Nephron (organoid): ENCODE measurements around the gene MSANTD1.

Experiments
- H3K27ac Mint-ChIP-seq, 3 experiments: 2 replicates each; pipeline ENCODE4 v1.8.0; 2020; ENCODE audit warnings: mixed read lengths in 3 of 3, mild to moderate bottlenecking in 2 of 3, moderate library complexity in 1 of 3
- H3K27me3 Mint-ChIP-seq: 2 replicates; pipeline ENCODE4 v1.8.0; 2021; ENCODE audit warnings: low read depth, mild to moderate bottlenecking, moderate library complexity, mixed read lengths
- H3K36me3 Mint-ChIP-seq: 2 replicates; pipeline ENCODE4 v1.8.0; 2020; ENCODE audit warnings: low read depth, mixed read lengths
- H3K4me1 Mint-ChIP-seq: 2 replicates; pipeline ENCODE4 v1.8.0; 2020; ENCODE audit warnings: mixed read lengths
- H3K4me3 Mint-ChIP-seq, 3 experiments: 2 replicates each; pipeline ENCODE4 v1.8.0; 2020; ENCODE audit warnings: mild to moderate bottlenecking in 3 of 3, mixed read lengths in 3 of 3, moderate library complexity in 2 of 3
- H3K9me3 Mint-ChIP-seq: 2 replicates; pipeline ENCODE4 v1.8.0; 2020; ENCODE audit warnings: mixed read lengths
- TF ChIP-seq, protein P1 (sequence below), 3 experiments: fragments of 200-600 bp; sonication (generic); IDR thresholded peaks; one replicate each; pipeline ENCODE4 v1.5.0; 2021; ENCODE audit warnings: antibody characterized with exemption in 3 of 3; ENCODE audit not compliant: unreplicated experiment in 3 of 3

Gene MSANTD1

DNA sequence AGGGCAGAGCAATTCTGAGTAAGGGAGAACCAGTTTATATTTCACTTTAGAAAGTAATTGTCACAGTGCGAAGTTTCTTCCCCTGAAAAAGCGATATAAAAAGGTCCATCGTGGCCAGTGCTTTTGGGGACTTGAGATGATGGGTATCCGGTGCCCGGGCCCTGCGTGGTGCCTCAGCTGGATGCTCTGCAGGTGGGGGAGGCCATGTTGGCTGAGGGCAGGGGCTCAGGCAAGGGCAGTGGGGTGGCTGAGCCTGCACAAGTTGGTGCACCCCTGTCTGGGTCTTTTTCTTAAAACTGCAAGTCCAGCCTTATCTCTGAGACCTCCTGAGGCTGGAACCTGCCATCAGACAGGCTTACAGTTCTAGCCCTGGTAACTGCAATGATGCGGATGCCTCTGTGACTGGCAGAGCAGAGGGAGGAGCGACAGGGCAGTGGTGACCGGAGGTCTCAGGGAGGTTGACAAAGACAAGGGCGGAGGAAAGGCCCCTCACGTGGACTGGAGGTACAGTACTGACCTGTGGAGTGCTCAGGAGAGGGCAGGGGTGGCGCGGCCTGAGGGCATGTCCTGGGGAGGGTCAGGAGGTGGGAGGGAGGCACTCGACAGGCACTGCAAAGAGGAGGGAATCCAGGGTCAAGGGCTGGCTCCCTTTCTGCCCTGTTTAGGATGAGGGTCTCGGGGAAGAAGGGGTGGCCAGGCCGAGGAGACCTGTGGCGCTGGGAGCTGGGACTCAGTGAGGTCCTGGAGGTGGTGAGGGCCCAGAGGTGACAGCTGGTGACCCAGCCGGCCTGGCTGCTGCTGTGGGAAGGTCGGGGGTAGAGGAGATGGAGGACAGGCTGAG lies 45.7 kb downstream of the MSANTD1 start:
- H3K27ac Mint-ChIP-seq, result peak overlapping the region; percentile 25 to 90 (median 89)
- H3K27me3 Mint-ChIP-seq, result no peaks in the 10 kb centered on the region
- peaks cover 19% of the 10 kb centered on the region for H3K9me3 Mint-ChIP-seq
- TF ChIP-seq, protein P1, sequence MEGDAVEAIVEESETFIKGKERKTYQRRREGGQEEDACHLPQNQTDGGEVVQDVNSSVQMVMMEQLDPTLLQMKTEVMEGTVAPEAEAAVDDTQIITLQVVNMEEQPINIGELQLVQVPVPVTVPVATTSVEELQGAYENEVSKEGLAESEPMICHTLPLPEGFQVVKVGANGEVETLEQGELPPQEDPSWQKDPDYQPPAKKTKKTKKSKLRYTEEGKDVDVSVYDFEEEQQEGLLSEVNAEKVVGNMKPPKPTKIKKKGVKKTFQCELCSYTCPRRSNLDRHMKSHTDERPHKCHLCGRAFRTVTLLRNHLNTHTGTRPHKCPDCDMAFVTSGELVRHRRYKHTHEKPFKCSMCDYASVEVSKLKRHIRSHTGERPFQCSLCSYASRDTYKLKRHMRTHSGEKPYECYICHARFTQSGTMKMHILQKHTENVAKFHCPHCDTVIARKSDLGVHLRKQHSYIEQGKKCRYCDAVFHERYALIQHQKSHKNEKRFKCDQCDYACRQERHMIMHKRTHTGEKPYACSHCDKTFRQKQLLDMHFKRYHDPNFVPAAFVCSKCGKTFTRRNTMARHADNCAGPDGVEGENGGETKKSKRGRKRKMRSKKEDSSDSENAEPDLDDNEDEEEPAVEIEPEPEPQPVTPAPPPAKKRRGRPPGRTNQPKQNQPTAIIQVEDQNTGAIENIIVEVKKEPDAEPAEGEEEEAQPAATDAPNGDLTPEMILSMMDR (IDR thresholded peaks at IDR 0.05; ENCODE audit: unreplicated experiment in 3 of 3), result no peak
- peaks cover 31% of the 10 kb centered on the region for H3K4me1 Mint-ChIP-seq
- peak overlapping the region; percentile 90 to 96 (median 93) for H3K4me3 Mint-ChIP-seq
- peaks cover 50% of the 10 kb centered on the region for H3K36me3 Mint-ChIP-seq

DNA sequence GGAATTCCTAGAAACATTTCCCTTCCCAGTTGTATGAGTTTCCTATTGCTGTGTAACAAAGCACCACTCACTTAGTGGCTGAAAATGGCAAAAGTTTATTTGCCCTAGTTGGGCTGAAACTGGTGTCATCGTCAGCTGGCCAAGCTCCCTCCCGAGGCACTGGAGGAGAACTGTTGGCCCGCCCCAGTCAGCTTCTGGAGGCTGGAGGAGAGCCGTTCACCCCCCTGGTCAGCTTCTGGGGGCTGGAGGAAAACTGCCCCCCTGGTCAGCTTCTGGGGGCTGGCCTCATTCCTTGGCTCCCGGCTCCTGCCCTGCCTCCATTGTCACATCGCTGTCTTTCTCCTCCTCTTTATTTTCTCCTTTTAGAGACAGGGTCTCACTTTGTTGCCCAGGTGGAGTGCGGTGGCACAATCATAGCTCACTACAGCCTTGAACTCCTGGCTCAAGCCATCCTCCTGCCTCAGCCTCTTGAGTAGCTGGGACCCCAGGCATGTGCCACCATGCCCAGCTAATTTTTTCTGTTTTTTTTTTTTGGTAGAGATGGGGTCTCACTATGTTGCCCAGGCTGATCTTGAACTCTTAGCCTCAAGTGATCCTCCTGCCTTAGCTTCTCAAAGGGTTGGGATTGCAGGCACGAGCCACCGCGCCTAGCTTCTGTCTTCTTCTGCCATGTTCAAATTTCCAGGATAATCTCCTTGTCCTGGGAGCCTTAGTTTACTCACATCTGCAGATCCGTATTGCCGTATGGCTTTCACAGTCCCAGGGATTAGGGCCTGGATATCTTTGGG lies 47.1 kb downstream of the MSANTD1 start:
- peaks cover 19% of the 10 kb centered on the region for H3K9me3 Mint-ChIP-seq
- H3K27ac Mint-ChIP-seq, result peak overlapping the region in 1 of 3 experiments; percentile 63
- peak overlapping the region; percentile 61 to 72 (median 67) for H3K4me3 Mint-ChIP-seq
- TF ChIP-seq, protein P1 (IDR thresholded peaks at IDR 0.05; ENCODE audit: unreplicated experiment in 3 of 3), result no peak
- H3K27me3 Mint-ChIP-seq, result no peaks in the 10 kb centered on the region
- H3K4me1 Mint-ChIP-seq, result peaks cover 42% of the 10 kb centered on the region
- H3K36me3 Mint-ChIP-seq, result peaks cover 50% of the 10 kb centered on the region

DNA sequence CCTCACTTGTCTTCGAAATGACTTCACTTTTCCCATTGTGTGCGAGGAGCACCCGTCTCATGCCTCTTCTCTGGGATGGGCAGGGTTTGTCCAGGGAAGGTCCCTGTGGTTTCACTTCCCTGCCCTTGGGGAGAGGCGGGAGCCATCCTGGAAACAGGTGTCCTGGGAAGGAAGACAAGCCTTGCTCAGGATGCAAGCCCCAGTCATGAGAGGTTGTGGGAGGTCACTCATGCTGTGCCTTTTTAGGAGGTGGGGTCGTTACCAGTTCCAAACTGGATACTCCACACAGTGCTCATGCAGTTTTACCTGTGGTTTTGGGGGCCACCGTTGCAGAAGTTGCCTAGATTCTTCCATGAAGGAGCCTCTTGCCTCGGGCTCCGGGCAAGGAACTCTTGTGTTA lies 47.7 kb downstream of the MSANTD1 start:
- peak overlapping the region; percentile 55 to 65 (median 63) for H3K4me3 Mint-ChIP-seq
- peaks cover 45% of the 10 kb centered on the region for H3K4me1 Mint-ChIP-seq
- H3K36me3 Mint-ChIP-seq, result peaks cover 50% of the 10 kb centered on the region
- H3K27me3 Mint-ChIP-seq, result no peaks in the 10 kb centered on the region
- peak overlapping the region; percentile 26 to 87 (median 79) for H3K27ac Mint-ChIP-seq
- H3K9me3 Mint-ChIP-seq, result peaks cover 19% of the 10 kb centered on the region
- TF ChIP-seq, protein P1 (IDR thresholded peaks at IDR 0.05; ENCODE audit: unreplicated experiment in 3 of 3), result no peak

DNA sequence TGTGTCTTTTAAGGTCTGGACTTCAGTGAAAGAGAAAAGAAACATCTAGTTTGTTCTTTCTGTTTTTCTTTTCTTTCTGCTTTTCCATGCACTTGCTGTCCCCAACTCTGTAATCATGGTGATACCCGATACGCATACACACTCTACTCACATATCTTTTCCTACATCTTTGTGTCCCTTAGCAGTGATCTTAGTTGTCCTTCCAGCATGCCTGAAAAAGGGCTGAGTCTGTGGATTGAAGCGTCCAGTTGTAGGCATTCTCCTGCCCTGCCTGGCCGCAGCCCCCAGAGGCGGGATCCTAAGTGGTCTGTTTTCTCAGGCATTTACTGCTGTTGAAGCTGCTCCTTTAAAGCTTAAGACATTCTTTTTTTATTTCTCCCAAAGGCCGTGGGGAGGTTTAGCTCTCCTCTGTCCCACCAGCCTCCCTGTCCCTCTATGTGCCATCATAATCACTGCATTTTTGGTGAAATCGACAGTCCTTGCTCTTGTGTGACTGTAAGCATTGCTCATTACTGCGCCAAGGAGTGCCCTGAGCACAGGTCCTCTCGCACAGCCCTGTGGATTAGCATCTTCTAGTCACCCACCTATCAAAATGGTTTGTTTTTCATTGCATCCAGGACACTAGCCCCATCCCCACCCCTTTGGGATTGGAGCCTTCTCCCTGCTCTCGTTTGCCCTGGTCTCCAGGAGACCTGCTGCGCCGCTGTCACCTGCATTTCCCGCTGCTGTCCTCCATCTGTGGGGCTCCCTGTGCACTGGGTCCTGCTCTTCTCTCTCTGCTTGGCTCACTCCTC lies 48.3 kb downstream of the MSANTD1 start:
- H3K36me3 Mint-ChIP-seq, result peaks cover 50% of the 10 kb centered on the region
- H3K4me3 Mint-ChIP-seq, result peak overlapping the region; percentile 47 to 65 (median 63)
- H3K4me1 Mint-ChIP-seq, result peaks cover 49% of the 10 kb centered on the region
- H3K27ac Mint-ChIP-seq, result peak overlapping the region; percentile 26 to 87 (median 79)
- TF ChIP-seq, protein P1 (IDR thresholded peaks at IDR 0.05; ENCODE audit: unreplicated experiment in 3 of 3), result no peak
- no peaks in the 10 kb centered on the region for H3K27me3 Mint-ChIP-seq
- peaks cover 19% of the 10 kb centered on the region for H3K9me3 Mint-ChIP-seq

DNA sequence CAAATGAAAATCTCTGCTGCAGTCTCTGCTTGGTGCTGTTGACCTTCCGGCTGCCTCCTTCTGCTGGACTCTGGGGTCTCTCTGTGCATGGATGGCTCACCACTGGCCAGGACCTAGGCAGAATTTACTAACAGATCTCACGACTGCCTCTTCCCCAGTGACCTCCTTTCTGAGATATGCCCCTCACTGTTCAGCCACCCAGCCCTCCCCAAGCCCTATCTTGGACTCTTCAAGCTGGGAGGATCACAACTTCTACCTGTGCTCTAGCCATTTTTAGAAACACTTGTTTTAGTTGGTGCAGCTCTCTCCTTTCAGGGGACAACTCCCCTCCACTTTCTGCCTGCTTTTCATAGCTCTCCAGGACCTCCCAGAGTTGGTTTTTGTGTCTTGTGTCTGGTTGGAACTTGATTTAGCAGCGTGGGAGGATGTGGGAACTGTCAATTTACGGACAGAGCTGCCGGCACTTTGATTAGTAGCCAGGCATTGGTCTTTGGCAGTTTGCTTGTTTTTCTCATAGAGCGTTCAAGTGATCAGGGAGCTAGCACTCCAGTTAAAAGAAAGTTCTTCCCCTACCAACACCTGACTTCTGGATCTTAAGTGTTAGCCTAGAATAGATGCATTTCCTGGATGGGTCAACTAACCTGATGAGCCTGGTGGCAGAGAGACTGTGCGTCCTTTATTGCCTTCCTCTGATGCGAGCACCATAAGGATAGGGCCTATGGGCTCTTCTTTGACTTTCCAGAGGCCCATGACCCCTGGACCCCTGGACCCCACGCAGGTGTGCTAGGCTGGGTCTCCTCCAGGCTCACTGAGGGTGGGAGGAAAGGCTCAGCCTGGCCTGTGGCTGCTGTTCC lies 50.4 kb downstream of the MSANTD1 start:
- no peaks in the 10 kb centered on the region for H3K27me3 Mint-ChIP-seq
- H3K4me1 Mint-ChIP-seq, result peaks cover 51% of the 10 kb centered on the region
- TF ChIP-seq, protein P1 (IDR thresholded peaks at IDR 0.05; ENCODE audit: unreplicated experiment in 3 of 3), result no peak
- peaks cover 18% of the 10 kb centered on the region for H3K9me3 Mint-ChIP-seq
- H3K4me3 Mint-ChIP-seq, result peak overlapping the region; percentile 49 to 78 (median 67)
- H3K27ac Mint-ChIP-seq, result peak overlapping the region; percentile 40 to 84 (median 74)
- peaks cover 45% of the 10 kb centered on the region for H3K36me3 Mint-ChIP-seq
